Ovary (tissue), 3 donors: Measurements from ENCODE around the gene LRRC52.

ENCODE experiments used
- CTCF ChIP-seq, 3 donors: fragments of 450-650 bp in 2 of 3; fragments of 200-600 bp in 1 of 3; IDR thresholded peaks; one replicate each; pipeline versions ENCODE4 v1.5.1 to v1.8.0; 2016 to 2022; ENCODE audit warnings: antibody characterized with exemption in 3 of 3, mild to moderate bottlenecking in 1 of 3
- EP300 ChIP-seq: sonication (generic); formaldehyde crosslinking; IDR thresholded peaks from one replicate; pipeline ENCODE4 v1.6.1; 2017; ENCODE audit warnings: antibody characterized with exemption
- donor health status: DM: no; HTN: no; CAD: no.

GRCh38 chr1:165570078-165570477 is 26.3 kb downstream of the LRRC52 start:
- no peak for TF ChIP-seq CTCF (IDR thresholded peaks at IDR 0.05)
- no peak for TF ChIP-seq EP300
